Panc1 (cell line): ENCODE results near the gene NOP14.

ENCODE experiments used
- TF ChIP-seq, protein P1 (sequence below): fragments of 450-650 bp; IDR thresholded peaks from 2 replicates; pipeline ENCODE4 v1.5.1; 2017; ENCODE audit warnings: mild to moderate bottlenecking
- TF ChIP-seq, protein P2 (sequence below), 2 experiments: IDR thresholded peaks; 2 replicates each; pipeline ENCODE4 v1.6.1; 2011 to 2012; ENCODE audit warnings: low read depth in 2 of 2, control low read depth in 1 of 2, low read length in 1 of 2, mild to moderate bottlenecking in 1 of 2, moderate library complexity in 1 of 2; ENCODE audit not compliant: insufficient read depth in 1 of 2

DNA sequence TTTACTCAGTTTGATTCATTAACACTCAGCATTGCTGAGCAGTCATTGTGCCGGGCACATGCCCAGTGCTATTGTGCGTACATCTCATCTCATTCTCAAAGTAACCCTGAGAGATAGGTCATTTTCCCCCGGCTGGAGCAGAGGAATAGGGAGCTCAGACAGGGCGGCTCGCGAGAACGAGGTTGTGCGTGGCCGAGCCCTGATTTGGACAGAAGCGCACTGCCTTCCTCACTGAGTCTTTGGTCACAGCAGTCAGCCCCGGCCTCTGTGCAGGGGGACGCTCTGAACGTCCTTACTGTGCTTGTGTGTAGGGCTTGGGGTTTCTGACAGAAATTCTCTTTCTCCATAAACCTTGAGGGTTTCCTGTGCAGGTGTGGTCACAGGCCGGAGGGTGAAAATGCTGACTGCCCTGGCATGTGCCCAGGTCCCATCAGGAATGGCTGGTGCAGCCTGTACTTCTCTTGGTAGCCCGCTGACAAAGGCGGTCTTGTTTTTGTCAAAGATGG is 39.5 kb downstream of the NOP14 start:
- TF ChIP-seq, protein P1, sequence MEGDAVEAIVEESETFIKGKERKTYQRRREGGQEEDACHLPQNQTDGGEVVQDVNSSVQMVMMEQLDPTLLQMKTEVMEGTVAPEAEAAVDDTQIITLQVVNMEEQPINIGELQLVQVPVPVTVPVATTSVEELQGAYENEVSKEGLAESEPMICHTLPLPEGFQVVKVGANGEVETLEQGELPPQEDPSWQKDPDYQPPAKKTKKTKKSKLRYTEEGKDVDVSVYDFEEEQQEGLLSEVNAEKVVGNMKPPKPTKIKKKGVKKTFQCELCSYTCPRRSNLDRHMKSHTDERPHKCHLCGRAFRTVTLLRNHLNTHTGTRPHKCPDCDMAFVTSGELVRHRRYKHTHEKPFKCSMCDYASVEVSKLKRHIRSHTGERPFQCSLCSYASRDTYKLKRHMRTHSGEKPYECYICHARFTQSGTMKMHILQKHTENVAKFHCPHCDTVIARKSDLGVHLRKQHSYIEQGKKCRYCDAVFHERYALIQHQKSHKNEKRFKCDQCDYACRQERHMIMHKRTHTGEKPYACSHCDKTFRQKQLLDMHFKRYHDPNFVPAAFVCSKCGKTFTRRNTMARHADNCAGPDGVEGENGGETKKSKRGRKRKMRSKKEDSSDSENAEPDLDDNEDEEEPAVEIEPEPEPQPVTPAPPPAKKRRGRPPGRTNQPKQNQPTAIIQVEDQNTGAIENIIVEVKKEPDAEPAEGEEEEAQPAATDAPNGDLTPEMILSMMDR, result no peak
- TF ChIP-seq, protein P2, sequence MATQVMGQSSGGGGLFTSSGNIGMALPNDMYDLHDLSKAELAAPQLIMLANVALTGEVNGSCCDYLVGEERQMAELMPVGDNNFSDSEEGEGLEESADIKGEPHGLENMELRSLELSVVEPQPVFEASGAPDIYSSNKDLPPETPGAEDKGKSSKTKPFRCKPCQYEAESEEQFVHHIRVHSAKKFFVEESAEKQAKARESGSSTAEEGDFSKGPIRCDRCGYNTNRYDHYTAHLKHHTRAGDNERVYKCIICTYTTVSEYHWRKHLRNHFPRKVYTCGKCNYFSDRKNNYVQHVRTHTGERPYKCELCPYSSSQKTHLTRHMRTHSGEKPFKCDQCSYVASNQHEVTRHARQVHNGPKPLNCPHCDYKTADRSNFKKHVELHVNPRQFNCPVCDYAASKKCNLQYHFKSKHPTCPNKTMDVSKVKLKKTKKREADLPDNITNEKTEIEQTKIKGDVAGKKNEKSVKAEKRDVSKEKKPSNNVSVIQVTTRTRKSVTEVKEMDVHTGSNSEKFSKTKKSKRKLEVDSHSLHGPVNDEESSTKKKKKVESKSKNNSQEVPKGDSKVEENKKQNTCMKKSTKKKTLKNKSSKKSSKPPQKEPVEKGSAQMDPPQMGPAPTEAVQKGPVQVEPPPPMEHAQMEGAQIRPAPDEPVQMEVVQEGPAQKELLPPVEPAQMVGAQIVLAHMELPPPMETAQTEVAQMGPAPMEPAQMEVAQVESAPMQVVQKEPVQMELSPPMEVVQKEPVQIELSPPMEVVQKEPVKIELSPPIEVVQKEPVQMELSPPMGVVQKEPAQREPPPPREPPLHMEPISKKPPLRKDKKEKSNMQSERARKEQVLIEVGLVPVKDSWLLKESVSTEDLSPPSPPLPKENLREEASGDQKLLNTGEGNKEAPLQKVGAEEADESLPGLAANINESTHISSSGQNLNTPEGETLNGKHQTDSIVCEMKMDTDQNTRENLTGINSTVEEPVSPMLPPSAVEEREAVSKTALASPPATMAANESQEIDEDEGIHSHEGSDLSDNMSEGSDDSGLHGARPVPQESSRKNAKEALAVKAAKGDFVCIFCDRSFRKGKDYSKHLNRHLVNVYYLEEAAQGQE (IDR thresholded peaks at IDR 0.05; ENCODE audit: insufficient read depth in 1 of 2, low read depth in 2 of 2, low read length in 1 of 2), result no peak
